GM18873 (cell line): ENCODE data around the gene RSL24D1.

ENCODE experiments used
- ATAC-seq: cut with Tn5 transposase; IDR thresholded peaks from one replicate; pipeline ENCODE4 v1.9.1; 2021; ENCODE audit warnings: mild to moderate bottlenecking, moderate library complexity, moderate number of reproducible peaks; ENCODE audit not compliant: unreplicated experiment, low FRiP score

Gene RSL24D1

DNA sequence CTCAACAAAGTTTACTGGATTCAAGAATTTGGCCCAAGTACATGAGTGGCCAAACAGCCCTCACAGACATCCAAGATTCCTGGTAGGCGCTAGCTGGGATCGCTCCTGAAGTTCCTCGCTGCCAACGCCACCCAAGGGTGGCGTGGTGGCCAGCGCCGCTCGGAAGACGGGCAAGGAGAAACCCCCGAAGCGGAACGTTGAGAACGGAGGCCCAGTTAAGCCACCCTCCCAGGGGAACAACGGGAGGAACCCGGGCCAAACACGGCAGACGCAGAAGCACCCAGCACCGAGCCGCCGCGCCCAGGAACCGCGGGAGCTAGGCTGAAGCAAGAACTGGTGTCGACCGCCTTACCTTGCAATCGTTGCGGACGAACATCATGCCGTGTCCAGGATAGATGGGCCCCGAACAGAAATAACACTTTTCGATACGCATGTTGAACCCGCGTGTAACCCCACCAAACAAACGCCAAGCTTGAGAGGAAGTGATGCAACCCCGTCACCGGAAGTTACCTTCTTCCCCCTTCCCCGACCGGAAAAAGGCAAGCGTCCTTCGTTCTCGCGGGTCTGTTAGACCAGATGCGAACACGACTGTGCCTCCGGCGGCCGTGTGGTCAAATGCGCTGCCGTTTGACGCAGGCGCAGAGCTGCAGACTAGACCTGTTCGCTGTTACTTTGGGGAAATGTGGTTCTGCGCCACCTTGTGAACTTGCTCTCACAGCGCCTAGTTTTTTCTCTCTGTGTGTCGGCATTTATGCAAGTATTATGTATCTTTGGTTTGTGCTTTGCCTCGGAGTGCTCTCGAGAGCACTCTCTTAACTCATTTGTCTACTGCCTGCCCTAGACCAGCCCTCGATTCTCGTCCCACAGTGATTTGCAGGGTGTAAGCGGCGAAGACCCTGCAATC, at the start of gene RSL24D1:
RSL24D1 (minus strand) TSS at position 484 of the 904 bp plus-strand sequence; CDS start at position 433, 51 bp downstream.
- ATAC-seq: peak; percentile 93

DNA sequence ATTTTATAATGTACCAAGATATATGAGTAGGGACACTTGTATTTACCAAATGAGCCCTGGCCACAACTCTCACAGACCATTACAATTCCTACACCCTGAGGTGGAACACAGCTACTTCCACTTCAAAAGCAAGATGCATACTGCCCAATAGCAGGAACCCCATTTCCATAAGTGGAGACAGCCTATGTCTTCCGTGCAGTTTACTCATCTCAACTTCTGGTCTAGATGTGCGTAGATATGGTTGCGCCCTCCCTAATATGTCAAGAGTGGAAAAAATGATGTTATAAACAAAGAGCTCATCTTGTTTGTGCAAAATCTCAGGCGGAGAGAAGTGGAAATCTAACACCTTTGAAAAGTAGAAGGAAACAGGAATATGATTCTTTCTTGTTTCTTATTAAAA, 48.3 kb upstream of the RSL24D1 start:
- no peak for ATAC-seq

DNA sequence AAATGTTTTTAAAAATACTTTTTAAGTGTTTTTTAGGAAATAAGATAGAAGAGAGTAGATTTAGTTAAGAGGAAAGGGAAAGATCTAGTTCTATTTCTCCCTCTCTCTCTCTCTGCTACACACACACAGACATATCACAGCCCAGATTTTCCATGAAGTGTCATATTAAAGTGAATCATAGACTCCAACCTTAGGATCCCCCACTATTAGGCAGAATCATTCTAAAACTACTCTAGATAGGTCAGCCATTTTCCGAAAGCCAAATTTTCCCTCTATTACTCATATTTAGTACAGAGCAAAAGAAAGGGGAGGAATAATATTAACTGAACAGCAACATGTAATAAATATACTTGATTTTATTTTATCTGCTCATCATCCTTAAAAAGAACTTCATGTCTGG, 45.1 kb upstream of the RSL24D1 start:
- no peak for ATAC-seq

DNA sequence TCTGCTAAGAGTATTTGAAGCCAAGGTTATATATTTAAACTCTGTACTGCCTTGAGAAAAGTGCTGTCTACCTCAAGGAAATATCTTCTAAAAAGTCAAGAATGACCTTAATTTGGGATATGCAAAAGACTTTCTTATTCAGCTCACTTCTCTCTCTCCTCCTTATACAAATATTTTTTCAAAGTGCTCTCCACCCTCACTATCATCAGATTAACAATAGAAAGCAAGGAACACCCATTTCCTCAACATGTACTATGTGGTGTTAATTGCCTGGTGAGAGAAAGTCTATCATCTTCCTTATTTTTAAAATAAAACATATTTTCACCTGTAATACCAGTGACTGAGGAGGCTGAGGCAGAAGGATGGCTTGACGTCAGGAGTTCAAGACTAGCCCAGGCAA, 44.4 kb upstream of the RSL24D1 start:
- no peak for ATAC-seq

DNA sequence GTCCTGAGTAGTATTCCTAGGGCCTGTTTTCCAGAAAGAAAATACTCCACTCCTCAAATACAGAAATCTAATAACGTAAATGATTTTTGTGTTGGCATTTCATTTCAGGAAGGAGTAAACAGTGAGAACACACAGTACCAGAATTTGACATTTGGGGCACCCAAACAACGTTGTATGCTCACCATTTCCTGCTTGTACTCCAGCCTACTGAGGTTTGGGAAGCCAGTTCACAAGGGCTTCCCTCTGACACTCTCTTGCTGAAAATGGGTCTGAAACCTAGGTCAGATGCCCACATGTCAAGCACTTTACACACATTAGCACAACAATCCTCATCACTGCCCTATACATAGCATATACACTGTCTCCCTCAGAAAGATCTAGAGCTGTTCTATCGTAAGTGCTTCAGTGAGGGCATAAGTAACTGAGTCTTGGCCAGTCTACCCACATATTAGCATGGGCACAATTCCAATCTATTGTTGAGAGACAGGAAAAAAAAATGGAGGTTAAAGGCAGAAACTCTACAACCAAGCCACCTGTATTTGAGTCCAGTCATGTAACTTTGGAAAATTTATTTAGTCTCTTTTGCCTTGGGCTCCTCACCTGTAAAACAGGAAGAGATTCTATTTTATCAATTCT, 43.5 kb upstream of the RSL24D1 start:
- ATAC-seq: no peak

DNA sequence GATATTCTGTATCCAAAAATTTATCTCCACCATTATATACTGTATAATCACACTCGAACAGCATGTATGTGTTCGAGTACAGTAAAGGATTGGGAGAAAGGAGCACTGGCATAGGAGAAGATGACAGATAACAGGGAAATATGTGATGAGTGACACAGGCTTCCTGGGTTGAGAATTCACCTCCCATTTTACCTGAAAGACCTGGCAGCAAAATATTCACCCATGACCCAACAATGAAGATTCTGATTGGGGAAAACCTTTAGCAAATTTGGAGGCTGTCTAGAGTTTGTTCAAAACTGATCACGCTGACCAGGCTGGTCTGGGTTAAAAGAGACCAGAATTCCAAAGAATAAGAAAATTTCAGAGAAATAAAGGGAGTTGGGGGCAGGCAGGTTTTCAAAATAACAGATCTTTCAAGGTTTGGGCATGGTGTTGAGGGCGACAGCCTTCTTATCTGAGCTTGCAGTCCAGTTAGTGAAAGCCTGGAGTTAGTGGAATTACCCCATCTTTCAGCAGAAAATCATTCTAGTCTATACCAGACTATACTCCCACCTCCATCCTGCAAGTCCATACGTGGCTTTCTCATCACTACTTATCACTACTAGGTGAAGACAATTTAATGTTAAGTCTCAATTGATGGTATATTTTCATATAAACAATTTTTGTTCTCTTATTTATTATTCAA, 42.8 kb upstream of the RSL24D1 start:
- ATAC-seq: no peak

DNA sequence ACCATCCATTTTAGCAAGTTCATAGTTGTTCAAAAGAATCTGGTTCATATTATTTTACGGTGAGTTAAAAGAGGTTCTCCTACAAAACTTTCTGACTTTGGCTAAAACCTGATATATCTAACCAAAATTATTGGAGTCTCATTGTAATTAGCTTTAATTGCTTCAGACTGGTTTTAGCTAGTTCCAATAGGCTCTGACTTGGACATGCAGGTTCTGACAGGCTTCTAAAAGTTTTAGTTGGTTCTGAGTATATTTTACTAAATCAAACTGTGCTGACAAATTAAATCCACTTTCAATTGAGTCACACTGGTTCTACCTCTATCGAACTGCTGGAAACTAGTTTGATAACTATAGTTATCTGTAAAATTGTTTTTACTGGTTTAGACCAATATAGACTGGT, 42.1 kb upstream of the RSL24D1 start:
- ATAC-seq: no peak

DNA sequence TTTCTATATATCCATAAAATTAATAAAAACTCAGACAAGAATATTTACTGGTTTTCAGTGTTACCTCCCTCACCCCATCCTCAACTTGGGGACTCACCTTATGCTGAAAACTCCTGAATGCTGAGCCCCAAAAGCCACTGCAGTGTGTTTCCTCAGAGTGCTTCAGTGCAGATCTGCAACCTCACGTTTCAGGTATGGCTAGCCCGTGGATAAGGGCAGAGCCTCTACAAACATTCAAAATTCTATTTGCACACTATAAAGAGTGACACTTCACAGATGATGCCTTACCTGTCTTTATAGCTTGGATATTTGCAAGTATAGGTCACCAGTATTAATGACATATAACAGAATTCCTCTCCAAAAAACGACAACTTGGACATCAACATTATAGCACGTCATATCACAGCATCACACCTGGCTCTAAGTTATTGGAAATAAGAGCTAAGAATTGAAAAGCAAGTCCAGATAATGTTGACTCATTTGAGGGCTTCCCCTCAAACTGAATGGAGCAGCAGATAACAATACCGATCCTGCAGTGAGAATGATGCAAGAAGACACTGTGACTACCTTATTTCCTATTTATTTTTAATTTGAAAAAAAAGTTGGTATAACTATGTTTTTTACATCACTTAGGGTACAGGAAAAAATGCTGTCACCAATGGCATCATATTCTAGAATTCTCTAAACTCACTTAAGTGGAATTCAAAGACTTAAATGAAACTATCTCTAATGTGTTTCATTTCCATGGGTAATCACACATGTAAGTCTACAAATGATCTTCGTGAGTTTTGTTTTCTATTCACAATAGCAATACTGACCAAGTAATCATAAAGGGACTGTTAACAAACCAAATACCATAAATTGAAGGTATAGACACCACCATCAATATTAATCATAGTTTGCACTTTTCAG, 40.7 kb upstream of the RSL24D1 start:
- ATAC-seq: no peak

DNA sequence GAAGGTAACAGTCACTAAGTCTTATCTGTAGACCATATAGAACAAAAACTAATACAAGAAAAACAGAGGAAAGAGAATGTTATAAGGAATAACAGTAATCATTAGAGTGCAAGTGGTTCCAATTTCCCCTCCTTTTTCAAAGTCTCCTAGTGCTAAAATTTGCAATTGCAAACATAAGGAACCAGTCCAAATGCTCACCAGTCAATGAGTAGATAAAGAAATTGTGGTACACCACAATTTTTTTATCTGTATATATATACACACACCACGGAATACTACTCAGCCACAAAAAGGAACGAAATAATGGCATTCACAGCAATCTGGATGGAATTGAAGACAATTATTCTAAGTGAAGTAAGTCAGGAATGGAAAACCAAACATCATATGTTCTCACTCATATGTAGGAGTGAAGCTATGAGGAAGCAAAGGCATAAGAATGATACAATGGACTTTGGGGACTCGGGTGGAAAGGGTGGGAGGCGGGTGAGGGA, 38.9 kb upstream of the RSL24D1 start:
- ATAC-seq: no peak

DNA sequence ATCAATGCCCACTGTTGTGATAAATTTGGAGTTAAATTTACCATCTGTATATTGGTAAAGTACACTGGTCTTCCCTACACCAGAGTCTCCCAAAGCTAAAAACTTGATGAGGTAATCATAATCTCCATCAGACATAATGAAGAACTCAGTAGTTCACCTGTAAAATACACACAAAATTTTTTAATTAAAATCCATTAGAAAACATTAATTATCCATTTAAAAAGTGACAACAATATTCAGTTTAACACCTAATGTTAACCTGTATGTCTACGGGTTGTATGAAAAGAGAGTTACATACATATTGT, 38.0 kb upstream of the RSL24D1 start:
- ATAC-seq: no peak

DNA sequence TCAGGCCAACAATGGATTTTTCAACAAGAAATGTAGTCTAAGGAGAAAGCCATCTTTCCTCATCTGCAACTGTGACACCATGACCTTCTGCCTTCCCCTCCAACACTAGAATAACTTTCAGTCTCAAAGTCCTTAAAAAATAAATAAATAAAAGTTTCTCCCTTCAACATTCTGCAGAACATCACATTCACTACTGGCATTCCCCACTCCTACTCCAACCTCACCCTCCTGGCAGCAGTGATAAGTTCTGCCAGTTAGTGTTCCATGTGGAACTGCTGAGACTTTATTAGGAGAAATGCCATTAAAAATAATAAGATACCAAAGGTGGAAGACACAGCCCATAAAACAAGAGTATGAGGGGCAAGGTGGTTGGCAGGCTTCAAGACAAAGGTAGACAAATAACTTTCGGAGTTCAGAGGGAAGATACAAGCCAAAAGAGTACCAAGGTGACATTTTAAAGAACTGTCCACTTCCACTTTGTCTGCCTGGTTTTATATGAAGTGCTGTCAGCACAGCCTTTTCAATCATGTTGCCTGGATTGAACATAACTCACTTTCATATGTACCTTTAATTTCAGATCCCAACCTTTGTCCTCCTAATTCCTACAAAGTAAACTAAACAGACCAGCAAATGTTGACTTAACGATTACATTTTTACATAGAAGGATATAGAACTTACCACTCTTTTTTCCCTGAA, 37.5 kb upstream of the RSL24D1 start:
- no peak for ATAC-seq

DNA sequence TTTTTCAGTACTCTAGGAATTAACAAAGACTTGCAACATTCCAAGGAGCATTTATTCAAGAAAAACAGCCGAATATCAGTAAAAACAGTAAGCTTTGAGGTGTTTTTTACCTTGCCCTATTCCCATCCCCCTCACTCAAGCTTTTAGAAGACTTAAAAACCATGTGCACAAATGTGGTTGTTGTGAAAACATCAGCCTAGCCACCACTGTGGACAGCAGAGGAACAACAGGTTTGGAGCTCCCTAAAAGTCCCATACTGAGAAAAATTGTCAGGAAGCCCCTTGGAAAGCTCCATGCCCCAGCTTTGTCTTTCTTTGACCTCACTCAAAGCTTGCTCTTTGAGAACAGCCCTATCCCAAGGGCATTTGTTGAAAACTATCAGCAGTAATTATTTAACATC, 34.7 kb upstream of the RSL24D1 start:
- ATAC-seq: no peak

DNA sequence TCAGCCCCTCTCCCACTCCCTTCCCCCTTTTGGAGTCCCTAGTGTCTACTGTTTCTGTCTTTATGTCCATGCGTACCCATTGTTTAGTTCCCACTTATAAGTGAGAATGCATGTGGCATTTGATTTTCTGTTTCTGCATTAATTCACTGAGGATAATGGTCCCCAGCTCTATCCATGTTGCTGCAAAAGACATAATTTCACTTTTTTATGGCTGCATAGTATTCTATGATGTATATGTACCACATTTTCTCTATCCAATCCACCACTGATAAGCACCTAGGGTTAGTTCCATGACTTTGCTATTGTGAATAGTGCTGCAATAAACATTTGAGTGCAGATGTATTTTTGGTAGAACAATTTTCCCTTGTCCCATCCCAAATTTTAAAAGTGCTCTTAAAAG, 34.2 kb upstream of the RSL24D1 start:
- ATAC-seq: no peak

DNA sequence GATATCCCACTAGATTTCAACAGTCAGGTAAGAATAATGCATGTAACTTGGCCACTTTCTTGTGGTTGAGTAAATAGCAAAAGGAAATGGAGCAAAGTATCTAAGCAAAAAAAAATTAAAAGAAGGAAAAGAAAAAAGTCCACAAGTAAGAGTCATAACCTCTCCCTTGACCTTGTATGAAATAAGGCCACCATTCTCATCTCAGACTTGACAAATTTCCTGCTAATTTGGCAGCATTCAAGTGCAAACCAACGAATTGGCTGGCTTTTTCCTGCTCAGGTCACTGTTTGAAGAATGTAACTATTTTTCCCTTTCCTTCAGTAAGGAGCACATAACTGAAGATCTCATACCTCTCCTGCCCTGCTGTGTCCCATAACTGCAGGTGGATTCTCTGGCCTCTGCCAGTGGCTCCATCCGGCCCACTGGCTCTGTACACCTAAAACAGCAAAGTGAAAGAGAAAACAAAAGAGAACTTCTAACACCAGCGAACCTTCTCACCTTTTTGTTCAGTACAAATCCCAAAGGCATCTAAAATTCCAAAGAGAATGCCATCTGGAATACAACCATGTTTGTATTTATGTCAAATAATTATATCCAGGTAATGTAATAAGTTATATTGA, 33.4 kb upstream of the RSL24D1 start:
- ATAC-seq: no peak

DNA sequence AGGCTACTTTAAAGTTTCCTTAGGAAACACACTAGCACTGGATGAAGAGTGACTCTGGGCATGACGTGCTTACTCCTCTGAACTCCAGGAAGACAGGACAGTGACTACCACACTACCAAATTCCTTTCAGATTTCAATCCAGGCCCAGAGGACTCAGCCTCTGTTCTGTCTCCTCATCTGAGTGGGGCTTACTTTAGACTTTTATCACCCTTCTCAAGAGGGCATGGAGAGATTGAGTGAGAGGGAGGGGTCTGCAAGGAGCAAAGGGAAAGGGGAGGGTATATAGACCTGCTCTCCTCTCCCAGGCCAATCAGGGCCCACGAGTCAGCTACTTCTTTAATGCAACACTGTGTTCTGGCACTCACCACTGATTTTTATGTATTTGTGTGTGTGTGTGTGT, 29.4 kb upstream of the RSL24D1 start:
- no peak for ATAC-seq

DNA sequence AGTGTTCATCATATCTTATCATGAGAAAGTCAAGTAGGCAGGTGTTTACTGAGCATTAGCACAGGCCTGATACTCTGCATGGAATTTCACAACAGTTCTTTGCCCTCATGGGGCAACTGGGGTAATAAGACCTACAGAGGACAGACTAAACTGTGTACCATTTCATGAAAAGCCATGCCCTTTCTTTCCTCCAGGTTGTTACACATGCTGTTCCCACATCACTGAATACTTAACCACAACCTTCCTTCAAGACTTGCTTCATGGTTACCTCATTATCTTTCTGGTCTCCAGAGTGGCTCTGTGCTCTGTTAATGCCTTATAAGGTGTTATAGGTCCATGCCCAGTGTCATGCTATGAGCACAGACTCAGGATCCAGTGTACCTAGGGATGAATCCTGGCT, 28.2 kb upstream of the RSL24D1 start:
- ATAC-seq: no peak

DNA sequence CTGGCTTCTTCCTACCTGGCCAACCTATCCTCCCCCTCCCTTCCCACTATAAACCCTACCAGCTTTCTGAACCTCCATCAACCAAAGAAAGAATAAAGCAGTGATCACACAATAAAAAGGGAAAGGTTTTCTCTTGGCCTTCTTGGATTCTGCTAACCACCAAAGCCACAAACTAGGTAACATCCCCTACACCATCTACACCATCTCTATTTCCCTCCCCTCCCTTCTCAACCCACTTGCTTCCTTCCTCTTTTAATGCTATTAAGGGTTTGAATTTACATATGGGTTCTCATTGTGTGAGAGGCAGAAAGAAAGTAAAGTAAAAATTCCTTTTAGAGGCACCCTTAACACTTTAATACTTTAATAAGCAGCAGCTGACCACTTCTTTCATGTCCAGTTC, 25.8 kb upstream of the RSL24D1 start:
- ATAC-seq: peak; percentile 56

DNA sequence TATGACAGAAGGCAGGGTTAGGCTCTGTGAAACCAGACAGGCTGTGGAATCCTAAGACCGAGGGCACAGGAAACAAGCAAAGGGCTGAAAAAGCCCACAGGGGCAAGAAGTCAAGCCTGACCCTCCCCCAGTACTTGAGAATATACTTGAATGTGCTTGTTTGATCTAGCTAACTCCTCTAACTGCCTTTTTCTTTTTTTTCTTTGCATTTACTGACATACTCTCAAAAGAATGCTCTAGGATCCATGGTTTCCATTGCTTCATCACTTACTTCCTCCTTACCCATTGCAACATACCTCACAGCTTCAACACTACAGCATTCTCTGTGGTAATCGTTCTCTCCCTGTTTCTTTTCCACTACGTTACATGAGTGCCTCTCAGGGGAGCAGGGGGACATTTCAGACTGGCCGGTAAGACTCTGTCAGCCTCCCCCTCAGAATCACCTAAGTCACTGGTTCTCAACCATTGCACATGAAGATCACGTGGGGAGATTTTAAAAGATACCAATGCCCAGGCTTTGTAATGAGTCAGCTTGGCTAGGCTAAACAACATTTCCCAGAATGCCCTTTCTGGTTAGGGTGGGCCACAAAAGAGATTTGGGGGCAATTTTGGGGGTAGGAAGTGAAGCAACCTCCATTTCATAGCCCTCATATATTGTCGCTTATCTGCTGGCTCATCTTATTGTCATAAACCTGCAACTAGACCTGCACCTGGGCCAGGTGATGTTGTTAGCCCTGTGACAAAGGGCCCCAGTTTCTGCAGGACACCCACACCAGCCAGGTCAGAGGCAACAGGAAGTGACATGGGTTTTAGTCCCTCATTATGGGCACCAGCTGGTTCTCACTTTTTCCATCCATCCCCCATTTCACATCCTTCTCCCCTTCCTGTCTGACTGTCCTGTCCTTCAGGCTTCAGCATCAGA, 24.6 kb upstream of the RSL24D1 start:
- ATAC-seq: no peak
